Activated T-cell treated with anti-CD3 and anti-CD28 coated beads, Interleukin-2, amount 50 U/mL, for 1 hour (primary cell): Measurements from ENCODE around the gene TAF6.

Experiments
- DNase-seq: peaks from one replicate; pipeline ENCODE4 v3.0.0-alpha.2; 2020

TAF6 gene

DNA sequence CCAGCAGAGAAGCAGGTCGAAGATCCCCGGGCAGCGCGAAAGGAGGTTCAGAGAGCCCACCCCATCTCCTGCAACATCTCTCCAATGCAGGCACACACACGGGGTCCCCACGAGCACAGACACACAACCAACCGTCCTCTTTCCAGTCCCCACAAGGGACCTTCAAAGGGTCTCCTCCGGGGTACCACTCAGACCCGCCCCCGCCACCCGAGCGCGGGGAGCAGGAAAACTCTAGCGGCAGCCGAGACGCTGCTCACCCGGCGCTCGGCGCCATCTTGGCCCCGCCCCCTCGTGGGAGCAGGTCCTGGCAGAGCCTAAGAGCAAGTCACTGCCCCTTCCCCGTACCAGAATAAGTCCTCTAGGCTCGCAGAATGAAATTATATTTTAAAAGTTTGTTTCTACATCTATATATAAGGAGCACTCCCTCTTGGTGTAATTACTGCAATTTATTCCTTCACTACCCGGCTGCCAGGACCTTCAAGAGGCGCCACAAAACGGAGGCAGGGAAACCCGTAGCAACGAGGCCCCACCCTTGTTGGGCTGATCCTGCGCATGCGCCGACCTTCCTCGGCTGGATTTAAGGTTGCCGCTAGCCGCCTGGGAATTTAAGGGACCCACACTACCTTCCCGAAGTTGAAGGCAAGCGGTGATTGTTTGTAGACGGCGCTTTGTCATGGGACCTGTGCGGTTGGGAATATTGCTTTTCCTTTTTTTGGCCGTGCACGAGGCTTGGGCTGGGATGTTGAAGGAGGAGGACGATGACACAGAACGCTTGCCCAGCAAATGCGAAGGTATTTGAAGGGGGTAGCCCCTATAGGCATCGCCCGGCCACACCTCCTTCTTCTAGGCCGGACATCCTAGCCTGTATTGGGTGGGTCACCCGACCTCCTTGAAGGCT lies at the start of gene TAF6, which contains the start of gene CNPY4:
Gene TAF6, minus strand, starts transcription at position 287 of the 898 bp plus-strand sequence. CDS start 5,149 bp downstream, outside the sequence.
Gene CNPY4, plus strand, starts transcription at position 563 of the 898 bp plus-strand sequence. Its CDS starts 111 bp downstream, at position 674.
- peak; percentile 94 for DNase-seq

DNA sequence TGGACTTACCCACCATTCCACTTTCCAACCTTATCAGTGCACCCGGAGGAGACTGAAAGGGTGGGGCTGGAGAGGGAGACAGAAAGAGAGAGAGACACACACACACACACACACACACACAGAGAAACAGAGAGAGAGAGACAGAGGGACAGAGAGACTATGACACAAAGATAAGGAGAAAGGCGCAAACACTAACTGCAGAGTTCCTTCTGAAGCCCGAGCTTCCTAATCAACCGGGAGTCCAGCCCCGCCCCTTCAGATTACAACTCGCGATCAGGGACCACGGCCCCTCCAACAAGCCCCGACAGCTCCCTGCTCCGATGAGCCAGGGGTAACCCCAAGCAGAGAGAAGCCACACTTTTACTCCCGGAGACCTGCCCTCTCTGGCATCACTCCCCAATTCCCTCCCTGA lies 48.8 kb upstream of the TAF6 start:
- no peak for DNase-seq

- no peak for DNase-seq
These were observed 48.1 kb upstream of the TAF6 start for GRCh38 chr7:100166970-100167911.

GRCh38 chr7:100166317-100166940 lies 47.3 kb upstream of the TAF6 start:
- DNase-seq = peak; percentile 44

DNA sequence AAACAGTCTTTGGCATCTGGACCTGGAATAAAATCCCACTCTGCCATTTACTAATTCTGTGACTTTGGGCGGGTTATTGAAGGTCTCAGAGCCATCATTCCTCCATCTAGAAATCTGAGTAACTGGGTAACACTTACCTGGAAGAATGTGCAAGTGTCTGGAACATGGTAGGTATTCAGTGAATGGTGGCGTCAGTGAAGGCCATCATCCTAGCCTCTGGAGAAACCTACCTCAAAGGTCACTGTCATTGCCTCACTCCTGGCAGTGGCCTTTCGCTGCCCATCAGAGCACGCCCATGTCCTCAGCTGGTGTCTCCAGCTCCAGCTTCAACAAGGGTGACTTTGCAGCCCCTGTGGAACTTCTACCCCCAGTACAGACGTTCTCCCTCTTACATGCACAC lies 44.7 kb upstream of the TAF6 start:
- DNase-seq = no peak

DNA sequence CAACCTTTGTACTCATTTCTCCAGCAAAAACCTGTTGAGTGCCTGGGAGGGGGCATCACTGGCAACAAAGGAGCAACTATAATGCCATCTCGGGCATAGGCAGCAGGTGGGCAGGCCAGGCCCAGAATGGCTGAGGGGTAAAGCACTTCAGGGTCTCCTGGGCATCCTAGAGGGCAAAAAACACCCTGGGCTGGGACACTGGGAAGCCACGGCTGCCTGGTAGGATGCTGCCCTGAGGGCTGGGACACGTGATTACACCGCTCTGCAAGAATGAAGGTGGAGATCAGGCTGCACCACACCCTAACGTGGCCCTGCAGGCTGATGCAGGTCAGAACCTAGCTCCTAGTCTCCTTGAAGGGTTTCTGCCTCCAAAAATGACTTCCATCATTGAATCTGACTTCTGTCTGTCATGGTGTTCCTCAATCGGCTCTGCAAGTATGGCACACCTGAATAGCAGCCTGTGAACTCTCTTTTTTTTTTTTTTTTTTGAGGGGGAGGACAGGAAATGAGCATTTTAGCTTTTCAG lies 43.9 kb upstream of the TAF6 start:
- DNase-seq = no peak

GRCh38 chr7:100160067-100160466 lies 40.9 kb upstream of the TAF6 start:
- no peak for DNase-seq

GRCh38 chr7:100159099-100159623 lies 40.0 kb upstream of the TAF6 start:
- no peak for DNase-seq

- peak; percentile 92 for DNase-seq
These were observed 39.3 kb upstream of the TAF6 start, which contains the start of gene TRAPPC14 for GRCh38 chr7:100158229-100159098. Gene TRAPPC14 (minus strand): TSS chr7:100158723. CDS start chr7:100158499, 224 bp downstream.

DNA sequence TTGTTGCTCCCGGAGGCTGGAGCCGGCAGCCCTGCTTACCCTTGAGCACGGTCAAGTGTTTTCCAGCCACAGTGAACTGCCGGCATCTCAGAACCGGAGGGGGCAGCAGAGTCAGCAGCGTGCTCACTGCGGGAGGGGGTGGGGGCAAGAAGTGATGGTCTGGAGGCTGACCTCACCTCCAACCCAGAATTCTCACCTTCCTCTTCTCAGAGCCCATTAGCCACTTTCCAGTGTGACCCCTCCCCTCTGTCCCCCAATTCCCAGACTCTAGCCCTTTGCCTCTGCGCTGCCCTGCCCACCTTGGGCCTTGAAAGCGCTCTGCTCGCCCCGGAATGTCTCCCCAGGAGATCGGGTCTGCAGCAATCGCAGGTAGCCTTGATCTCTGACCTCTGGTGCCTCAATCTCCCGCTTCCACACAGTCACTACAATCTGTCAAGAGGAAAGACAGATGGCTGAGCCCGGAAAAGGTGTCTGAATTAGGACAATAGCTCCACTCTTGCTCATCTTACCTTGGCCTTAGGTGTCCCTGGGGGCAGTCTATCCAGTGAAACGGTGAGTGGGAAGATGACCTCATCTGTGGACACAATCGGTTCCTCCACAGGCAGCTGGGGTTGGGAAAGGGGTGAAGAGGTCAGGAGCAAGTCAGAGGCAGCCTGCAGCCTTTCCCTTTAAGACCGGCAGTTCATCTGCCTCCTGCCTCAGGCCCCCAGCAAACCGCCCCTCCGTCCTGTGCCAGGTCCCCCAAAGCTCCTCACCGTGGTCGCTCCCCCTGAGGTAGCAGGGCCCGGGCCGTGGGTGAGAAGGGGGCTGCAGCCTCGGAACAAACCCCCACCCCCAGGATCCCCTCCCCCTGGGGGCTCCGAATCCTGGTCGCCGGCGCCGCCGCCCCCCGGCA lies 38.4 kb upstream of the TAF6 start:
- no peak for DNase-seq

- DNase-seq = no peak
These were observed 37.8 kb upstream of the TAF6 start for GRCh38 chr7:100157069-100157333.

- no peak for DNase-seq
These were observed 37.3 kb upstream of the TAF6 start for GRCh38 chr7:100156331-100157068.

DNA sequence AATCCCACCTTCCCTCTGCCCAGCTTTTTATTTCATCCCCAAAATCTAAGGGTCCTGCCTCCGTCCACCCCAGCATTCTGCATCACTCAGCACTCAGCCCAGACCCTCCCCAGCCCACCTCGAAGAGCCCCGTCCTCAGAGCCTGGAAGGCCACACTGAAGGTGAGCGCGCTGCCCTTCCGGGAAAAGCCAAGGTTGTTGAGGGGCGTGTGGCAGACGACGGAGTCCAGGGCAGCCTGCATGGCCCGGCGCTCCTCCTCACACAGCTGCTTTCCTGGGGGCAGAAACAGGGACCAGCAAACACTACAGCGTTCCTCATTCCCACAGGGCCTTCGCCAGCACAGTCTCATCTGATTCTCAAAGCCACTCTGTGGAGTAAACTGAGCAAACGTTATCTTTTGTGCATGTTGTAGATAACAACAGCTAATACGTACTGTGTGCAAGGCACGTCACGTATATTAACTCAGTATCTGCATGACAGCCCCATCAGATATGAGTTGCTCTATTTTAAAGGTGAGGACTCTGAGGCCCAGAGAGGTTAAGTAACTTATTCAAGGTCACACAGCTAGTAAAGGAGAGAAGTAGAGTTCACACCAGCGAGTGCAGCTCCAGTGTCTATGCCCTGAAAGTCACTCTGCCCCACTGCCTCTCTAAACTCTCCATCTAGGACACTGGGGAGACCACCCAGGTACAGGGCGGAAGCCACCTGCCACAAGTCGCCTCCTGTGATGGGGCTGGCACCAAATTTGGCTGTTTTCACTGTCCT lies 36.6 kb upstream of the TAF6 start:
- no peak for DNase-seq

GRCh38 chr7:100154651-100155491 lies 35.7 kb upstream of the TAF6 start:
- DNase-seq = no peak

DNA sequence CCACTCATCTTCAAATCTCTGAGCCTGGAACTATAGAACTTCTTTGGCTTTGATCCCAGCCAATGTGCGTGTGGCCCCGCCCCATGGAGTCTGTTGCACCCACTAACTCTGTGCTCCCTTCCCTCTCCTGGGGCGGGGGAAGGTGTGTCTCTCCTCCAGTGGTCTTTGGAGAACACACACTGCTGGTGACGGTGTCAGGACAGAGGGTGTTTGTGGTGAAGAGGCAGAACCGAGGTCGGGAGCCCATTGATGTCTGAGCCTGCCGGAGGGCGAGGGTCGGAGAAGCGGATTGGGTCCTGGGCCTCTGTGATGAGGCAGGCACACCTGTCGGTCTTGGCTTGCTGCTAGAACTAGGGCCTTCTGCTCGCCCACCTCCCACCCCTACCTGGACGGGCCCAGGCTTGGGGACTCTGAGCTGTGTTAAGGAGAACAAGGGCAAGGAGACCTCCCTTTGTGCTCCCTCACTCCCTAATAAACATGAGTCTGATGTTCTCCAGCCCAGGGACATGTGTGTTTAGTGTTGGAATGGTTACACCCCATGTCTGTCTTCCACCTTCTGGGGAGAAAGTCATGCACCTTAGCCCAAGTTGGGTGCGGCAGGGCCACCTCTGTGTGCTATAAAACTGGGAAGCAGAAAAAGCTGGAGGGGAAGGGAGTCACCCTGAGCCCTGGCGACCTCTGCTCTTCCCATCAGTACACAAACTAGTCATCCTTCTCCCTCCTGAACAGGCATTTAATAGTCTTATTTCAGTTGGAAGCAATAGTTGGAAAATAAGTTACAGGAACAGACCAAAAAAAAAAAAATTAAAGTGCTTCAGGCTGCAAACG lies 34.8 kb upstream of the TAF6 start:
- no peak for DNase-seq

DNA sequence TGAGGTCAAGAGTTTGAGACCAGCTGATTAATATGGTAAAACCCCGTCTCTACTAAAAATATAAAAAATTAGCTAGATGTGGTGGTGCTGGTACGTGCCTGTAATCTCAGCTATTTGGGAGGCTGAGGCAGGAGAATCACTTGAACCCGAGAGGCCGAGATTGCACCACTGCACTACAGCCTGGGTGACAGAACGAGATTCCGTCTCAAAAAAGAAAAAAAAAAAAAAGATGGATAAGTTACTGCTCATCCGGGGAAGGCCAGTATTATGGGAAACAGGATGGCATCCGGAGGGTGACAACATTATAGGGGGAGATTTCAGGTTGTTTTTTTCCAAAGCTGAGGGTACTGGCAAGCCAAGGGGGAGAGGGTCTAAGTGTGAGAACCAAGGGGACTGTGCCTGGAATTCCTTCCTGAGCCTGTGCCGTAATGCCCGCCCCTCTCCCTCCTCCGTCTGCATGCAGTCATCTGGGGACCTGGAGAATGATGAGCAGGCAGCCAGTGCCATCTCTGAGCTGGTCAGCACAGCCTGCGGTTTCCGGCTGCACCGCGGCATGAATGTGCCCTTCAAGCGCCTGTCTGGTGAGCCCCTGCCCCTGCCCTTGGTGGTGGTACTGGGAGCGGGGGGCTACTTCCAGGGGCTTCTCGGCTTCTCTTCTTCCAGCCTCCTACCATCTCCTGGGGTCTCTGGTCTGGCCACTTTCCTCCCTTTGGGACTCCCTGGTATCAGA lies 33.9 kb upstream of the TAF6 start:
- no peak for DNase-seq
